Memory B cell (primary cell): ENCODE results near the gene CNTN4.

ENCODE experiments used
- ATAC-seq: fragments of 150-1000 bp; cut with Tn5 transposase; 2 replicates; pipeline ENCODE4 v1.10.0; 2021; ENCODE audit warnings: low read depth, mild to moderate bottlenecking, moderate library complexity
- DNase-seq, 2 donors: peaks; one replicate each; pipeline ENCODE4 v3.0.0; 2022; ENCODE audit warnings: low spot score in 2 of 2
- H3K27ac Mint-ChIP-seq: one replicate; pipeline ENCODE4 v1.8.0; 2022; ENCODE audit warnings: mild to moderate bottlenecking, moderate library complexity, mixed read lengths
- H3K27me3 Mint-ChIP-seq: one replicate; pipeline ENCODE4 v1.8.0; 2022; ENCODE audit warnings: mixed read lengths
- H3K36me3 Mint-ChIP-seq: one replicate; pipeline ENCODE4 v1.8.0; 2022; ENCODE audit warnings: mild to moderate bottlenecking, mixed read lengths
- H3K4me1 Mint-ChIP-seq: one replicate; pipeline ENCODE4 v1.8.0; 2022; ENCODE audit warnings: mixed read lengths
- H3K4me3 Mint-ChIP-seq: one replicate; pipeline ENCODE4 v1.8.0; 2022; ENCODE audit warnings: mild to moderate bottlenecking, moderate library complexity, mixed read lengths
- H3K9me3 Mint-ChIP-seq: one replicate; pipeline ENCODE4 v1.8.0; 2022; ENCODE audit warnings: mixed read lengths

CNTN4 gene

DNA sequence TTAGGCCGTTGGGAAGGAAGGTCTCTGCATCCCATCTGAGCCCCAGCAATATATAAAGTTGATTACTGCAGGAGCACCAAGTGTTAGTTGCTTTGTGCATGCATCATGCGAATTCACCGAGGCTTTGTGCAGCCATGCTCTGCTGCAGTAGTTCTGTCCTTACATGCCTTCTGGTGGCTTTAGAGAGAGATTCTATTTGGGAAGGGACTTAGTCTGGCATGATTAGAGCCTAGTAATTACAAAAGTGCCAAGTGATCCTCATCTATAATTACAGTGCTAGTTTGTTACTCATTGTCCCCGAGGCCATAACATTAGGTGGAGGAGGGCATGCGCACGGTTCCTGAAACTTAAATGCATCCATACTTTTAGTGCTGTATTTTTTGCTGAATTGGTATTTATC lies 353.6 kb downstream of the CNTN4 start:
- Mint-ChIP-seq H3K9me3 (peaks cover 2% of the 10 kb centered on the region), H3K36me3 (no peaks in the 10 kb centered on the region), H3K4me3 (no peak overlapping the region), H3K27me3 (no peaks in the 10 kb centered on the region), H3K4me1 (no peaks in the 10 kb centered on the region), H3K27ac (no peak overlapping the region)
- ATAC-seq (no peak), DNase-seq (no peak)

DNA sequence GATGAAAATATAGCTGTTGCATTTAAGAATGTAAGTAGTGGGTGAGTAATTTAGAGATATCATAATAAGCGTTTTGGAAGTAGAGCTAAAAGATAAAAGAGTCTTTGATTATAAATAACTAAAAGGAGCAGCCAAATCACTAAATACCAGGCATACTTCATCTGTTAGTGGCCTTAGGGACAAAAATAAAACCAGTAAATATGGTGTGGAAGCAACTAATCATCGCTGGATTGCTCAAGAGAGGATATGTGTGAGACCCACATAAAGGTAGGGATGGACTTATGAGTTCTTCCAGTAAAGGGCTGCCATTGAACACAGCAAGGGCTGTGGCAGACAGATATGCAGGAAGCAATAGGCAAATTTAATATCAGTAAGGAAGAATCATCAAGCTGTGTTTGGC lies 356.2 kb downstream of the CNTN4 start:
- Mint-ChIP-seq H3K4me1 (no peaks in the 10 kb centered on the region), H3K27ac (no peak overlapping the region), H3K27me3 (no peaks in the 10 kb centered on the region), H3K9me3 (peaks cover 2% of the 10 kb centered on the region), H3K4me3 (no peak overlapping the region), H3K36me3 (no peaks in the 10 kb centered on the region)
- no peak for DNase-seq
- ATAC-seq: no peak

DNA sequence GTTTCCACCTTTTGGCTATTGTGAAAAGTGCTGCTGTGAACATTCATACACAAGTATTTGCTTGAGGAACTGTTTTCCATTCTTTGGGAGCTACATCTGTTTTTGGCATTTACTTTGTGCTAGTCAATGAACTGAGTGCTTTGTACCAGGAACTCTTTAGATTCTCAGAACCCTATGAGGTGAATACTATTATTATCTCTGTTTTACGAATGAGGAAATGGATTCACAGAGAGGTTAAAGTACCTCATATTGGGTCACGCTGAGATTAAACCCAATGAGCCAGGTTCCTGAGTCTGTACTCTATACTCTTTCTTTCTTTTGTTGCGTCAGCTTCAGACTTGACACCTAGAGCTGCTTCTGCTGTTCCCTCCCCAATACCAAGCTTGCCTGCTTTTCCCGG lies 358.1 kb downstream of the CNTN4 start:
- no peaks in the 10 kb centered on the region for H3K4me1 Mint-ChIP-seq
- H3K36me3 Mint-ChIP-seq: no peaks in the 10 kb centered on the region
- no peak overlapping the region for H3K4me3 Mint-ChIP-seq
- no peak overlapping the region for H3K27ac Mint-ChIP-seq
- DNase-seq (no peak), ATAC-seq (no peak)
- peaks cover 2% of the 10 kb centered on the region for H3K9me3 Mint-ChIP-seq
- H3K27me3 Mint-ChIP-seq: no peaks in the 10 kb centered on the region

DNA sequence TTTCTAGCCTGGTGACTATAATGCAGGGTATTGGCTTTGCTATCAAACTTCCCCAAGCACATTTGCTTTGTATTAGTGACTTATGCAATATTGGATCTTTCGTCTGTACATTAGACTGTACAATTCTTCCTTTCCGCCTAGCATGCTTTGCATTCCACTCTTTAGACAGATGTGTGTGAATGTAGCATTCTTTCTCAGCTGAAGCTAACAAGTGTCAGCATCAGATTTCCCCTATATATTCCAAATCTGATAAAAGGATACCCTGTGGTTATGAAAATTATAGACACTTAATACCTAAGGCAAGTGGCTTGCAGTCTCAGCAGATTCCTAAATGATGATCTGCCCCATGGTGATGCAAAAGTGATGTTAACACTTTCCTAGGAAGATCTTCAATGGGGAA lies 360.1 kb downstream of the CNTN4 start:
- H3K9me3 Mint-ChIP-seq: peaks cover 2% of the 10 kb centered on the region
- ATAC-seq (no peak), DNase-seq (no peak)
- H3K4me3 Mint-ChIP-seq: no peak overlapping the region
- H3K4me1 Mint-ChIP-seq: no peaks in the 10 kb centered on the region
- no peaks in the 10 kb centered on the region for H3K27me3 Mint-ChIP-seq
- H3K36me3 Mint-ChIP-seq: no peaks in the 10 kb centered on the region
- H3K27ac Mint-ChIP-seq: no peak overlapping the region

DNA sequence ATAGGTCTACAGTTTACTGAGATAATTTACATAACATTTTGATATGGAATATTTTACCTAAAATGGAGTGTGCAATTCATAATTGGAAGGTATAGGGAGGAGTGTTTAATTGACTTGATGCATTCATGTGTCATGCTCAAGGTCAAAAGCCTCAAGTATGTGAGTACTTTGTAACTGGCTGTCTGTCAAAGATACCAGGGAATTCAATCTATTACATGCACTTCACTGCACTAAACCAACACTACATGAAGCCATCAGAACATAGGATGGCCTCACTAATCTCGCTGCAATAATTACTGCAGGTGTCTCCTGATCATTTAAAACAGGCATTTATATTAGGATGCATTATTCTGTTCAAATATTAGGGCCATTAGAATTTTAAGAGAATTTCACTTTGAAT lies 367.2 kb downstream of the CNTN4 start:
- no peak for DNase-seq
- Mint-ChIP-seq H3K36me3 (no peaks in the 10 kb centered on the region), H3K4me1 (no peaks in the 10 kb centered on the region), H3K9me3 (no peaks in the 10 kb centered on the region), H3K27me3 (no peaks in the 10 kb centered on the region), H3K4me3 (no peak overlapping the region), H3K27ac (no peak overlapping the region)
- no peak for ATAC-seq

DNA sequence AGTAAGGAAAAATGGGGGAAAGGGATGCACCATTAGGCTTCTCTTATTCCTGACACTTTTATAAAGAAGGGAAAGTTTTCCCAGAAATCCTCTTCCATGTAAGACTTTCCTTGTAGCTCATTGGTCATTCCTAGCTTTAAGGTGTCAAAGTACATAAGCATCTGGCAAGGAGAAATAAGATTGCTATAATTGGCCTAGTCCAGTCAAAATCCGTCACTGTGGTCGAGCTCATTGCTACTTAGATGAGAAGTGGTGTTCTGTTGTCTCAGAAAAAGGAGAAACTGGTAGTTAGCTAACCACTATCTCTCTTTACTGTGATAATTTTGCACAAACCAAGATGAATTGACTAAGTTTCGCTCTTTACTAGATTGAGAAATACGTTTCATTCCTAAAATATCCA lies 370.1 kb downstream of the CNTN4 start:
- no peaks in the 10 kb centered on the region for H3K27me3 Mint-ChIP-seq
- no peaks in the 10 kb centered on the region for H3K36me3 Mint-ChIP-seq
- no peak for DNase-seq
- H3K27ac Mint-ChIP-seq: no peak overlapping the region
- no peak for ATAC-seq
- H3K4me3 Mint-ChIP-seq: no peak overlapping the region
- peaks cover 2% of the 10 kb centered on the region for H3K9me3 Mint-ChIP-seq
- no peaks in the 10 kb centered on the region for H3K4me1 Mint-ChIP-seq

DNA sequence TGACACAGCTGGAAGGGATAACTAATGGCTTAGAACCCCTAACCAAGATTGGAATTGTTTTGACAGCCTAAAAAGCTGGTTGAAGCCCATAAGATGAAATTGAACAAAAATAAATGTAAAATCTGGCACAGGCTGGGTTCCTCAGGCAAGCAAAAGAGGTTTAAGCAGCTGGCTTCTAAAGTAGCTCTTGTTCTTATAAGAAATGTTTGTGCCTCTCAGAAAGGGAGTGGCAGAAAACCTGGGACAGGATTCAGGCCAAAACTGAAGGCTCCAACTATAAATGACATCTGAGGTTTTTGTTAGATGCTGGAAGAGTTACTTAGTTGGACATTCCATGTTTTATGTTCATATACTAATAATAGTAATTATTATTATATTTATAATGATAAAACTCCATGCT lies 378.3 kb downstream of the CNTN4 start:
- Mint-ChIP-seq H3K4me3 (no peak overlapping the region), H3K4me1 (no peaks in the 10 kb centered on the region), H3K36me3 (no peaks in the 10 kb centered on the region), H3K27me3 (no peaks in the 10 kb centered on the region), H3K9me3 (peaks cover 4% of the 10 kb centered on the region), H3K27ac (no peak overlapping the region)
- no peak for ATAC-seq
- DNase-seq: no peak

DNA sequence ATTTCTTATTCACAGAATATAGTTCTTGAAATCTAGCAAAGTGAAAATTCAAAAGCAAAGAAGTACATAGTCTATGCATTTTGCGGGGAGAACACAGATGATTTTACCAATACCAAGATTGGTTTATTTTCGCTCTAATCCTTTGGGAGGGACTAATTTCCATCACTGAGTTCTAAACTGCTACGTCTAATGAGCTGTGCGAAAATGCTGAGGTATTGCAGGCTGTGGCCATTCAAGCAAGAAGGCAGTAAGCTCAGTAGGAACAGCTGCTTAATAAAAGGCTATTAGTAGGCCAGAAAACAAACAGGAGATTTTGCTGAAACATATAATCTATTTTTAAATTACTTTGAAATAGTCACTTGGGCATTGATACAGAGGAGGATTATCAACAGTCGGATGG lies 379.0 kb downstream of the CNTN4 start:
- ATAC-seq (no peak), DNase-seq (no peak)
- Mint-ChIP-seq H3K9me3 (peaks cover 4% of the 10 kb centered on the region), H3K27me3 (no peaks in the 10 kb centered on the region), H3K36me3 (no peaks in the 10 kb centered on the region), H3K4me1 (no peaks in the 10 kb centered on the region), H3K27ac (no peak overlapping the region), H3K4me3 (no peak overlapping the region)

DNA sequence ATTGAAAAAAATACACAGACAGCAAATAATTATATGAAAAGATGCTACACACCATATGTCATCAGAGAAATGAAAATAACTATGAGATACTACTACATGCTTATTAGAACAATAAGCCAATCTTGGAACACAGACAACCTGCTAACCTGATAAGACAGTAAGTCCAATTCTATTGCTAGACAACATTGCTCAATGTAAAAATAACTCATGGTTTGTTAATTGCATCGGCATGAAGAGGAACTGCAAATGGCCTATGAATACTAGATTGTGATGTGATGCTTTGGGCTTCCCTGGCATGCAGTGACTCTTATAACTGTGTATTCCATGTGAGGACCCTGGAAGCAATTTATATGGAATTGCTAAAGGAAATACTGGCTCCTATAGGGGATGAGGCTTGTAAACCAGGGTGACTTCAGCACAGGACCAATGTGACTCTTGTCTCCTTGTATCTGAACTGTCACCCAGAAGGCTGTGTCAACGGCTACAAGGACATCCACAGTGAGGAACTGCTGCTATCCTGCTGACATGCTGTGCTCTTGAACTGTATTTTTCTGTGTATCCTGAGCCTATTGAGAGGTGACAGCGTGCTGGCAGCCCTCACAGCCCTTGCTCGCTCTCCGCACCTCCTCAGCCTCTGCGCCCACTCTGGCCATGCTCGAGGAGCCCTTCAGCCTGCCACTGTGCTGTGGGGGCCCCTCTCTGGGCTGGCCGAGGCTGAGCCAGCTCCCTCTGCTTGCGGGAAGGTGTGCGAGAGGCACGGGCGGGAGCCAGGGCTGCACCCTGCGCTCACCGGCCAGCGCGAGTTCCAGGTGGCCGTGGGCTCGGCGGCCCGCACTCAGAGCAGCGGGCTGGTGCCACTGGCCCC lies 385.7 kb downstream of the CNTN4 start:
- ATAC-seq (no peak), DNase-seq (no peak)
- no peaks in the 10 kb centered on the region for H3K36me3 Mint-ChIP-seq
- H3K4me3 Mint-ChIP-seq: no peak overlapping the region
- H3K27me3 Mint-ChIP-seq: no peaks in the 10 kb centered on the region
- peaks cover 5% of the 10 kb centered on the region for H3K9me3 Mint-ChIP-seq
- no peaks in the 10 kb centered on the region for H3K4me1 Mint-ChIP-seq
- no peak overlapping the region for H3K27ac Mint-ChIP-seq

DNA sequence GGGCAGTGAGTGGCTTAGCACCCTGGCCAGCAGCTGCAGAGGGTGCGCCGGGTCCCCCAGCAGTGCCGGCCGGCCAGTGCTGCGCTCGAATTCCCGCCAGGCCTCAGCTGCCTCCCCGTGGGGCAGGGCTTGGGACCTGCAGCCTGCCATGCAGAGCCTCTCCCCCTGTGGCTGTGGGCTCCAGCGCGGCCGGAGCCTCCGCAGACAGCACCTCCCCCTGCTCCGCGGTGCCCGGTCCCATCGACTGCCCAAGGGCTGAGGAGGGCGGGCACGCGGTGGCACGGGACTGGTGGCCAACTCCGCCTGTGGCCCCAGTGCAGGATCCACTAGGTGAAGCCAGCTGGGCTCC lies 386.3 kb downstream of the CNTN4 start:
- no peaks in the 10 kb centered on the region for H3K27me3 Mint-ChIP-seq
- H3K4me1 Mint-ChIP-seq: no peaks in the 10 kb centered on the region
- H3K4me3 Mint-ChIP-seq: no peak overlapping the region
- ATAC-seq (no peak), DNase-seq (no peak)
- H3K27ac Mint-ChIP-seq: no peak overlapping the region
- no peaks in the 10 kb centered on the region for H3K36me3 Mint-ChIP-seq
- peaks cover 5% of the 10 kb centered on the region for H3K9me3 Mint-ChIP-seq

DNA sequence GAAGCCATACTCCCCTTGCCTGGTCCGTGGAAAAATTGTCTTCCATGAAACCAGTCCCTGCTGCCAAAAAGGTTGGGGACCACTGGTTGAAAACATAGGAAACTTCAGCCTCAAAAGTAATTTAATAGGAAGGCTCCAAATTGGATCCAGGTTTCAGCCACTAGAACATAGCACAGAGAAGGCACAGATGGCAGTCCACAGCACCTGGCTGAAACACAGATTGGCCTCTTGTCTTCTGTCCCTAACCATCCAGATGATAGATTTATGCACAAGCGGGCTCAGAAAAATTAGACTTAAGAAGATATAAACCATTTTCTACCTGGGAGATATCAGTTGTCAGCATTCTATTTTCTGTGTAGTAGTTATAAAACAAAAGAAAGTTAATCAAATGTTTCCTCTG lies 397.1 kb downstream of the CNTN4 start:
- H3K4me3 Mint-ChIP-seq: no peak overlapping the region
- no peaks in the 10 kb centered on the region for H3K36me3 Mint-ChIP-seq
- no peaks in the 10 kb centered on the region for H3K27me3 Mint-ChIP-seq
- no peaks in the 10 kb centered on the region for H3K4me1 Mint-ChIP-seq
- ATAC-seq (no peak), DNase-seq (no peak)
- no peaks in the 10 kb centered on the region for H3K9me3 Mint-ChIP-seq
- no peak overlapping the region for H3K27ac Mint-ChIP-seq

DNA sequence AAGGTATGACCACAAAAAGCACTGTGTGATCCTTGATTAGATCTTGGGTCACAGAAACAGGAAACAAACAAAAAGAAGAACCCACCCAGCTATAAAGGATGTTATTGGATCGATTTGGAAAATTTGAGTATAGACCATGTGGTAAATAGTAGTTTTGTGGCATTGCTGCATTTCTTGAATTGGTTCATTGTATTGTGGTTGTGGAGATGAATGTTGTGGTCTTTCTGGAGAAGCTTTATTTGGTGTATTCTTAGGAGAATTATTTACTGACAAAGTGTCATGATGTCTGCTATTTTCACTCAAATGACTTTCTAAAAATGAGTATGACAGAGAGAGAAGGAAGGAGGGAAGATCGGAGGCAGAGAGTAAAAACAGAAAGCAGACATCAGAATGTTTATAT lies 406.2 kb downstream of the CNTN4 start:
- no peak for ATAC-seq

DNA sequence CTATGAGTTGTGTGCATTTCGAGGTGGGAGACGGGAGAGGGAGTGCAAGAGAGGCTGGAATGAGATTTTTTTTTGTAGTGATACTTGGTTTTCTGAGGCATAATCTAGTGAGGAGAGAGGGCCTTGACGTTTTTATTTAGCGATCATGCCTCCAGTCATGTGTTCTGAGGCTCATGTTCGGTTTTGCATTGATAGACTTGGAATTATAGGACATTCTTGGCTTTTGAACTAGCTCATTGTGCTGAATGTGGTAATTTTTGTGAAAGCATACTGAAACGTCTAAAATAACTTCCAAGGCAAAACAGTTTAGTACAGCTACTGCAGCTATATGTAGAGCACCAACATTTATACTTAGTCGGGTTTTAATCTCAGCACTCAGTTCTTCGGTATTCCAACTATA lies 408.1 kb downstream of the CNTN4 start:
- Mint-ChIP-seq H3K4me1 (no peaks in the 10 kb centered on the region), H3K27ac (no peak overlapping the region), H3K27me3 (peaks cover 1% of the 10 kb centered on the region), H3K36me3 (no peaks in the 10 kb centered on the region), H3K4me3 (no peak overlapping the region), H3K9me3 (peaks cover 4% of the 10 kb centered on the region)
- DNase-seq: no peak
- ATAC-seq: no peak

More for the DNA sequence above, 406.2 kb downstream of the CNTN4 start:
- no peaks in the 10 kb centered on the region for H3K36me3 Mint-ChIP-seq
- H3K27me3 Mint-ChIP-seq: peaks cover 1% of the 10 kb centered on the region
- H3K27ac Mint-ChIP-seq: no peak overlapping the region
- no peaks in the 10 kb centered on the region for H3K4me1 Mint-ChIP-seq
- DNase-seq: no peak
- H3K4me3 Mint-ChIP-seq: no peak overlapping the region
- H3K9me3 Mint-ChIP-seq: peaks cover 4% of the 10 kb centered on the region

DNA sequence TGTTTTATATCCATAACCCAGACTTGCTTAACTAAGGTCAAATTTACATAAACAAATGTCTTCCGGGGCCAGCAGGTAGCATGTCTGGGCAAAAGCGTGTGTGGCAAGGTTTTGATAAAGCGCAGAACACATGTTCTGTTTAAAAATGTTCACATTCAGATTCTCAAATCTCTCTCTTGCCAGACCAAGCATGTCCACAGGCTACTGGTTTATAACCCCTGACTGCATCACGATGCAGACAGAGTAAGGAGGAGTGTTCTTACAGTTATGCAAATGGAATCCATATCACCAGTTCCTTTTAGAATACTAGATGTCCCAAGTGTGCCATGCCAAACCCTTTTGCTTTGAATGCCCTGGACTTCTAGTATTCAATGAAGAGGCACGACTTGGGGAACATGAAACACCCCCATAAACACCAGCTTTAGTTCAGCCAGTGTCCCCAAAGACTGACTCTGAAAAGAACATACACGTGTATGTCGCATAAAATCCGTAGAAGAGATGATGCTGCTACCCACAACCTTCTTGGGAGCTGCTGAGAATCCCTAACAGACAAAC lies 412.0 kb downstream of the CNTN4 start:
- Mint-ChIP-seq H3K4me1 (peaks cover 3% of the 10 kb centered on the region), H3K36me3 (no peaks in the 10 kb centered on the region), H3K4me3 (no peak overlapping the region), H3K9me3 (peaks cover 5% of the 10 kb centered on the region), H3K27me3 (peaks cover 3% of the 10 kb centered on the region), H3K27ac (no peak overlapping the region)
- ATAC-seq: no peak
- DNase-seq: no peak

DNA sequence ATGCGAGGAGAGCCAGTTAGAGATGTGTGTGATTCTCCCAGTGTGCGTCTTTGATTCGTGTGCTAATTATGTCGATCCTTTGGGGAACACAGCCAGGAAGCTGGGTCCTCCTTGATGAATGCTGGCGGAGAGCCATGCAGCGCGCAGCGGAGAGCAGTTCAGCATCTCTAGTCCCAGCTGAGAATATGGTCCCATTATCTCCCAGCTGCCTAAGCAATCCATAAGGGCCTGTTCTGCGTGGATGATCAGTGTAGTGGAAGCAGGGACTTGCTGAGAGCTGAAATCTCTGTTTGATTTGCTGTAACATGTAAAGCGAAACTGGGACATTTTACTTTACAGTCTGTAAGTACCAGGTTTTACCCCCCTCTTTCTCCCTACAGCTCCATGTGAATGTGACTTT lies 412.7 kb downstream of the CNTN4 start:
- Mint-ChIP-seq H3K27ac (no peak overlapping the region), H3K36me3 (no peaks in the 10 kb centered on the region), H3K4me1 (peaks cover 3% of the 10 kb centered on the region), H3K4me3 (no peak overlapping the region), H3K9me3 (peaks cover 5% of the 10 kb centered on the region), H3K27me3 (peaks cover 2% of the 10 kb centered on the region)
- DNase-seq: peak in 1 of 2 donors; percentile 0
- no peak for ATAC-seq
